Skeletal muscle satellite cell (primary cell): ENCODE results near the gene ZNF462.

Experiments used
- H3K27me3 ChIP-seq: 2 replicates; pipeline ENCODE4 v1.7.0; 2013; ENCODE audit warnings: low read length; ENCODE audit not compliant: control insufficient read depth, insufficient read depth
- H3K36me3 ChIP-seq: 2 replicates; pipeline ENCODE4 v1.7.0; 2013; ENCODE audit warnings: mild to moderate bottlenecking, control low read depth, low read length; ENCODE audit not compliant: insufficient read depth
- H3K4me1 ChIP-seq: 2 replicates; pipeline ENCODE4 v1.7.0; 2013; ENCODE audit warnings: low read length; ENCODE audit not compliant: control insufficient read depth, insufficient read depth
- H3K4me2 ChIP-seq: 2 replicates; pipeline ENCODE4 v1.7.0; 2013; ENCODE audit warnings: mild to moderate bottlenecking, low read length
- H3K4me3 ChIP-seq: 2 replicates; pipeline ENCODE4 v1.7.0; 2013; ENCODE audit warnings: low read length
- H3K9ac ChIP-seq: 2 replicates; pipeline ENCODE4 v1.7.0; 2013; ENCODE audit warnings: mild to moderate bottlenecking, low read depth, low read length, moderate library complexity
- H3K9me3 ChIP-seq: replicated peaks from 2 replicates; pipeline ENCODE4 v1.7.0; 2013; ENCODE audit warnings: mild to moderate bottlenecking, control low read depth, low read length

The ZNF462 gene

DNA sequence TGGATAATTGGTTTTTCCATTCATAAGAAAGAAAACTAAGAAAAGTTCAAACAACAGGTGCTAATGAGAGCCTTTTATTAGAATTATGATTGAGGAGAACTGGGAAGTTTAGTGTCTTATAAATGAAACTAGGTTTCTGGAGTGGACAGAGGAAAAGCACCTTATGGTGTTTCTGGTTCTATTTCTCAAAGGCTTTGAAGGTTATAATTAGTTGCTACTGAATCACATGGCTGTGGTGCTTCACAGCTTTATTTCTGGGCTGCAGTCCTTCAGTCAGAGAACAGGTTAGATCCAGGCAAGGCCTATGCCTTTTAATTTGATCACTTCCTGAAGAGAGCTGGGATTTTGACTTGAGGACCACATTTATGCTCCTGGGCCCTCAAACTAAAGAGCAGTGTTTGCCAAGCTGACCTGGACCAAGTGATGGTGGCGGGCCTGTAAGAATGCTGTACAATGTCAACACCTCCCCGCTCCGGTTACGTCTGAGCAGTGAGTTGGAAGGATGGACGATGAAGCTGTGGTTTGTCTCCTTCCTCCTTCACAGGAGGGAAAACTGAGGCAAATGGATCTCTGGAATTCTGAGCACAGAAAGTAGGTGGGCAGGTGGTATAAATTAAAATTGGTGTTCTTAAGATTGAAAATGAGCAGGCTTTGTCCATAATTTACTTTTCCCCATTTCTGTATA is 56.0 kb downstream of the ZNF462 start:
- Histone ChIP-seq H3K9ac (no peak overlapping the region), H3K4me3 (no peak overlapping the region), H3K4me2 (no peak overlapping the region), H3K27me3 (no peaks in the 10 kb centered on the region), H3K36me3 (peaks cover 3% of the 10 kb centered on the region), H3K4me1 (peaks cover 35% of the 10 kb centered on the region), H3K9me3 (no peaks in the 10 kb centered on the region)

DNA sequence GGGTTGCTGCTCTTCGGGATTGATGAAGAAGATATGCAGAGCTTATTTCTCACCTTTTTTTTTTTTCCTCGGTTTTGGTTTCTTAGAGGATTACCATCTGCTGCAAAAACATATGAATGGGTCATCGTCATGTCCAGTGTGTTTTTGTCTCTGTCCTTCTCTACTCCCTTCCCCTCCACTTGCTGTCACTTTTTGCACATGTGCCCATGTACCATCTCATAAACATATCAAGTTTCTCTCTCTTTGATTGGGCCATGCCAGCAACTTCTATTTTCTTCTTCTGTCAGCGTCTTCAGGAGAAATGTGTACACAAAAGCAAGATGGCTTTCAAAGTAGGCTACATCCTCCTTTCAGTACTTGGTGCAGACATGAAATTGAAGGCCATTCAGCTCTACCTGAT is 57.1 kb downstream of the ZNF462 start:
- Histone ChIP-seq H3K36me3 (peaks cover 14% of the 10 kb centered on the region), H3K4me3 (no peak overlapping the region), H3K4me1 (peaks cover 35% of the 10 kb centered on the region), H3K27me3 (no peaks in the 10 kb centered on the region), H3K9ac (no peak overlapping the region), H3K9me3 (no peaks in the 10 kb centered on the region), H3K4me2 (no peak overlapping the region)

DNA sequence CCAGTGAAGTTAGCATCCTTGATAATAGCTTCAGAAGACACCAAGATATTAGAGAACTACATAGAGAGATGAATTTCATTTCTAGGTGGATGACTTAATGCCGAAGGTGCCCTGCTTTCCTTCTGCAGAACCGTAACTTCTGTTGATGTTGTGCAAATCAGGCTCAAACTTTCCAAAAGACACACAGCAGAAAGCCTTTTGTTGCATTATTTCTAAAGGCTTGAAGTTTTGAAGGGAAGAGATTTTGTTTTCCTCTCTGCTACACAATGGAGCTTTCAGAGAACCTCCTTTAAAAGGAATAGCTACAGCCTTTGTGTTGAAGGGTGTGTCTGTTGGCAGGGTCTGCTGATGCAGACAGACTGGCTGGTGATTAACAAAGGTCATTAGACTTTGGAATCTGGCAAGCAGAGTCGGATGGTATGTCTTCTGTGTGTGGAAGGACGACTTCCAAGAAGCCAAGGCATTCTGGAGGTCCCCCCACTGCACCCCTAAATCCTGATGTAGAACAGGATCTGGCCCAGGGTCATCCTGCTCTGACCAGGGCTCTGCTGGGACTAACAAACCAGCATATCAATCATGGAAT is 57.8 kb downstream of the ZNF462 start:
- Histone ChIP-seq H3K9me3 (no peaks in the 10 kb centered on the region), H3K4me3 (no peak overlapping the region), H3K4me1 (peaks cover 35% of the 10 kb centered on the region), H3K27me3 (no peaks in the 10 kb centered on the region), H3K9ac (no peak overlapping the region), H3K4me2 (peak overlapping the region; percentile 39), H3K36me3 (peaks cover 20% of the 10 kb centered on the region)

DNA sequence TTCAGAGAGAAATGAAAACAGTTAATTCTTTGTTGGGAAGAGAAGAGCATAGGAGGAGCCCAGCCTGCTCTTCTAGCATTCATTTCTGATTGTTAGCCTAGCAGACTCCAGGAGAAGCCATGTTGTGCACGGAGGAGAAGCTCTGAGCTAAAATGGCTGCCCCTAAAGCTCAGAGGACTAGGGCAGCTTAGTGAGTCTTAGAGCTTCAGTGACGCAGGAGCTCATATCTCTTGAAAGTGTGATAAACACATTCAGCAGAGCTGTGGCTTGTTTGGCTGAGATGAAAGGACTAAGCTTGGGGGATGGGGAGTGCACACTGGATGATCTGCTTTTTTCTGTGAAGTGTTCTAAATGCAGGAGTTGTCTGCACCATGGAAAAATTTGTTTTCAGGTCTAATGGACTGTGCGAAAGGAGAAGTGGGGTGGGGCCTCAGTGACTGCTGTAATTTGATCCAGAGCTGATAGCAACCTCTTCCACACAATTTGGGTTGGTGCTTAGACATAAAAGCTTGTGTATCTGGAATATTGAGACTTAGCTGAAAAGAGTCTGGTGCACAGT is 58.5 kb downstream of the ZNF462 start:
- Histone ChIP-seq H3K4me1 (peaks cover 30% of the 10 kb centered on the region), H3K36me3 (peaks cover 27% of the 10 kb centered on the region), H3K4me3 (no peak overlapping the region), H3K9me3 (no peaks in the 10 kb centered on the region), H3K9ac (no peak overlapping the region), H3K4me2 (peak overlapping the region; percentile 39), H3K27me3 (no peaks in the 10 kb centered on the region)

DNA sequence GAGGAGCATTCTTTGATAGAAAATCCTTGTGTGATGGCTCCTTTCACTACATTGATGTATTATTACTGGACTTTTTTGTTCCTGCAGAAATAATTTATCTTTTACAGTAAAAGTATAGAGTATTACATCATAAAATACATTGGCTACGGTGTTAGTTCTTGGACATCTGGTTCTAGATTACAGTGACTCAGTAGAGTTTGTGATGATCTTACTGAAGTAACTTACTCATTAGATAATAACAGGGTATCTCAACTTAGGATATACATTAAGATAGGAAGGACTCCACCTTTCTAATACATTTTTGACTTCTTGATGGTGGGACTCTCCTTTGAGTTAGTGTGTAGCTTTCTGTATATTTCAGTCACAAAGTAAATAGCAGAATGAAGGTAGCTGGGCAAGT is 59.1 kb downstream of the ZNF462 start:
- no peaks in the 10 kb centered on the region for H3K27me3 ChIP-seq
- H3K4me2 ChIP-seq: peak overlapping the region; percentile 39
- no peak overlapping the region for H3K4me3 ChIP-seq
- peaks cover 24% of the 10 kb centered on the region for H3K4me1 ChIP-seq
- no peaks in the 10 kb centered on the region for H3K9me3 ChIP-seq
- peaks cover 31% of the 10 kb centered on the region for H3K36me3 ChIP-seq
- H3K9ac ChIP-seq: no peak overlapping the region

DNA sequence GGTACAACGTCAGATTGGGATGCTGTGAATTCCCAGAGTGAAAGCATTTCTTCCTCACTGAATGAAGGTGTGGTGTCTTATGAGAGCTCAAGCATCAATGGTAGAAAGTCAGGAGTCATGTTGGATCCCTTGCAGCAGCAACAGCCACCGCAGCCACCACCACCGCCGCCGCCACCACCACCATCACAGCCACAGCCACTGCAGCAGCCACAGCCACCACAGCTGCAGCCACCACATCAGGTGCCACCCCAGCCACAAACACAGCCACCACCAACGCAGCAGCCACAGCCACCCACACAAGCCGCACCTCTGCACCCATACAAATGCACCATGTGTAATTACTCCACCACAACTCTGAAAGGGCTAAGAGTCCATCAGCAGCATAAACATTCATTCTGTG is 62.4 kb downstream of the ZNF462 start:
- H3K4me3 ChIP-seq: no peak overlapping the region
- no peaks in the 10 kb centered on the region for H3K9me3 ChIP-seq
- H3K9ac ChIP-seq: no peak overlapping the region
- no peaks in the 10 kb centered on the region for H3K27me3 ChIP-seq
- H3K4me2 ChIP-seq: no peak overlapping the region
- H3K36me3 ChIP-seq: peaks cover 59% of the 10 kb centered on the region
- H3K4me1 ChIP-seq: peaks cover 19% of the 10 kb centered on the region

DNA sequence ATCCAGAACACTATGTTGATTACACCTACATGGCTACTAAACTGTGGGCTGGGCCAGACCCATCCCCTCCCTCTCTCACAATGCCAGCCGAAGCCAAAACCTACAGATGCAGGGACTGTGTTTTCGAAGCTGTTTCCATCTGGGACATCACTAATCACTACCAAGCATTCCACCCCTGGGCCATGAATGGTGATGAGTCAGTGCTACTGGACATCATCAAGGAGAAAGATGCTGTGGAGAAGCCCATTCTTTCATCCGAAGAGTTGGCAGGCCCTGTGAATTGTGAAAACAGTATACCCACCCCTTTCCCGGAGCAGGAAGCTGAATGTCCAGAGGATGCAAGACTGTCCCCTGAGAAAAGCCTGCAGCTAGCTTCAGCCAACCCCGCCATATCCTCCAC is 65.0 kb downstream of the ZNF462 start:
- H3K36me3 ChIP-seq: peaks cover 76% of the 10 kb centered on the region
- no peak overlapping the region for H3K4me2 ChIP-seq
- no peaks in the 10 kb centered on the region for H3K4me1 ChIP-seq
- H3K27me3 ChIP-seq: no peaks in the 10 kb centered on the region
- no peak overlapping the region for H3K9ac ChIP-seq
- H3K9me3 ChIP-seq: no peaks in the 10 kb centered on the region
- H3K4me3 ChIP-seq: no peak overlapping the region

DNA sequence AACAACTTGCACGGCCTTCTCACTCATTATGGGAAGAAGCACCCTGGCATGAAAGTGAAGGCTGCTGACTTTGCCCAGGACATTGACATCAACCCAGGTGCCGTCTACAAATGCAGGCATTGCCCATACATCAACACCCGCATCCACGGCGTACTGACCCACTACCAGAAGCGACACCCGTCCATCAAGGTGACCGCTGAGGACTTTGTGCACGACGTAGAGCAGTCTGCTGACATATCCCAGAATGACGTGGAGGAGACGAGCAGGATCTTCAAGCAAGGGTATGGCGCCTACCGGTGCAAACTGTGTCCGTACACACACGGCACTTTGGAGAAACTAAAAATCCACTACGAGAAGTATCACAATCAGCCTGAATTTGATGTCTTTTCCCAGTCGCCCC is 65.4 kb downstream of the ZNF462 start:
- Histone ChIP-seq H3K36me3 (peaks cover 76% of the 10 kb centered on the region), H3K27me3 (no peaks in the 10 kb centered on the region), H3K9me3 (no peaks in the 10 kb centered on the region), H3K4me3 (no peak overlapping the region), H3K4me2 (no peak overlapping the region), H3K4me1 (no peaks in the 10 kb centered on the region), H3K9ac (no peak overlapping the region)

DNA sequence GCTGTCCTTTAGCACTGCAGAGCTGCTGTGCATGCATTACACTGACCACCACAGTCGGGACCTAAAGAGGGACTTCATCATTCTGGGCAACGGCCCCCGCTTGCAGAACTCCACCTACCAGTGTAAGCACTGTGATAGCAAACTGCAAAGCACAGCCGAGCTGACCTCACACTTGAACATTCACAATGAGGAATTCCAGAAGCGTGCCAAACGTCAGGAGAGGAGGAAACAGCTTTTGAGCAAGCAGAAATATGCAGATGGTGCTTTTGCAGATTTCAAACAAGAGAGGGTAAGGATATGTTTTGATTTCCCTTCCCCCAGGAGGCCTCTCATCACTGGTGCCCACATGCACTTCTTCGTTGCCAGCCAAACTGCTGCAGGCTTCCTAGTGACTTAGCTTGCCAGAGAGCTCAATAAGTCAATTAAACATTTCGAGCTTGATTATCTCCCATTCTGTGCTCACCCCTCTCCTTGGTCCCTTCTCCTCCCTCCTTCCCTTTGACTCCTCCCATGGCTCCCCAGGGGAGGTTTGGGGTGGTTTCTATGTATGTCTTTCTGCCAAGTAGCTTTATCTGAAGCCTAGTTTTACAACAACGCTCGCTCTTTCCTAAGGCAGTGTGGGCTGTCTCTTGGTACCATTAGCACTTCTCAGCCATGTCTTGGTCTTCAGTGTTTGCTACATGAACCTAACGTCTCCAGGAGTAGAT is 66.7 kb downstream of the ZNF462 start:
- H3K27me3 ChIP-seq: no peaks in the 10 kb centered on the region
- no peak overlapping the region for H3K4me2 ChIP-seq
- H3K9ac ChIP-seq: no peak overlapping the region
- H3K9me3 ChIP-seq: no peaks in the 10 kb centered on the region
- H3K4me1 ChIP-seq: no peaks in the 10 kb centered on the region
- H3K36me3 ChIP-seq: peaks cover 66% of the 10 kb centered on the region
- H3K4me3 ChIP-seq: no peak overlapping the region

DNA sequence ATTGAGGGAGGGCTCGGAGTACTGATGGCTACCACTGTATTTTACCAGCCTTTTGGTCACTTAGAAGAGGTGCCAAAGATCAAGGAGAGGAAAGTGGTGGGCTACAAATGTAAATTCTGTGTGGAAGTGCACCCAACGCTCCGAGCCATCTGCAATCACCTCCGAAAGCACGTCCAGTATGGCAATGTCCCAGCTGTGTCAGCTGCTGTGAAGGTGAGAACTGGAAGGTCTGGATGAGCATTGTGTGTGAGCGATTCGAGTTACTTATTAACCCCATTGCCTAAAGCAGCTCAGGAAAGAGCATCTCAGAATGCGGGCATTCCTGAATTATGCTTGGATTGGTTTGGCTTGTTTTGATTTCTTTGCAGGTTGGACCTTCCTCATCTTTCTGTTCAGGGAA is 67.5 kb downstream of the ZNF462 start:
- Histone ChIP-seq H3K36me3 (peaks cover 63% of the 10 kb centered on the region), H3K4me3 (no peak overlapping the region), H3K9ac (no peak overlapping the region), H3K4me2 (no peak overlapping the region), H3K9me3 (no peaks in the 10 kb centered on the region), H3K27me3 (no peaks in the 10 kb centered on the region), H3K4me1 (no peaks in the 10 kb centered on the region)

DNA sequence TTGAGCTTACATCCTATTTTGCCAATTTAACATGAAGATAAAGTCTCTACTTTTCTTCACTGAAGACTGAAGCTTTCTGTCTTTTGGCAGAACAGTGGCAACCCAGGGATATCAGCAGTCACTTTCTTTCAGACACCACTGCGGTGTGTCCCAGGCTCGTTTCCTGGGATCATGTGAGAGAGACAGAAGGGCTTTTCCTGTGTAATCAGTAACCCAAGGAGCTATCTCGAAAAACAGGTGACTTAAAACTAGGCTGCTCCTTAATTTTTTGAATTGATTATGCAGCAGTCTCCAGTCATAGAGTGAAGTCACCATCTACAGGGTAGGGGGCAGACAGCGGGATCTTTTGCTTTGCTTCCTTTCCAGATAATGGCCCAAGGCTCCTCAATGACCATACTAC is 68.5 kb downstream of the ZNF462 start:
- Histone ChIP-seq H3K4me1 (no peaks in the 10 kb centered on the region), H3K4me3 (no peak overlapping the region), H3K27me3 (no peaks in the 10 kb centered on the region), H3K4me2 (no peak overlapping the region), H3K36me3 (peaks cover 62% of the 10 kb centered on the region), H3K9me3 (no peaks in the 10 kb centered on the region), H3K9ac (no peak overlapping the region)
